GM23338 (cell line): ENCODE measurements around the gene ADA.
A peak's percentile ranks its signal among the peaks of the same experiment; 100 is the strongest.

Experiments
- POLR2AphosphoS5 ChIP-seq: IDR thresholded peaks from 2 replicates; pipeline ENCODE4 v1.6.1; 2016; ENCODE audit warnings: antibody characterized with exemption, low read depth
- TF ChIP-seq, protein P1 (sequence below), 2 experiments: fragments of 200-600 bp in 1 of 2; sonication (generic) in 1 of 2; conservative IDR thresholded peaks; 2 replicates each; pipeline versions ENCODE4 v1.5.1 to v1.6.1; 2016 to 2017; ENCODE audit warnings: antibody characterized with exemption in 2 of 2, low read depth in 2 of 2, mild to moderate bottlenecking in 2 of 2, moderate library complexity in 1 of 2

DNA sequence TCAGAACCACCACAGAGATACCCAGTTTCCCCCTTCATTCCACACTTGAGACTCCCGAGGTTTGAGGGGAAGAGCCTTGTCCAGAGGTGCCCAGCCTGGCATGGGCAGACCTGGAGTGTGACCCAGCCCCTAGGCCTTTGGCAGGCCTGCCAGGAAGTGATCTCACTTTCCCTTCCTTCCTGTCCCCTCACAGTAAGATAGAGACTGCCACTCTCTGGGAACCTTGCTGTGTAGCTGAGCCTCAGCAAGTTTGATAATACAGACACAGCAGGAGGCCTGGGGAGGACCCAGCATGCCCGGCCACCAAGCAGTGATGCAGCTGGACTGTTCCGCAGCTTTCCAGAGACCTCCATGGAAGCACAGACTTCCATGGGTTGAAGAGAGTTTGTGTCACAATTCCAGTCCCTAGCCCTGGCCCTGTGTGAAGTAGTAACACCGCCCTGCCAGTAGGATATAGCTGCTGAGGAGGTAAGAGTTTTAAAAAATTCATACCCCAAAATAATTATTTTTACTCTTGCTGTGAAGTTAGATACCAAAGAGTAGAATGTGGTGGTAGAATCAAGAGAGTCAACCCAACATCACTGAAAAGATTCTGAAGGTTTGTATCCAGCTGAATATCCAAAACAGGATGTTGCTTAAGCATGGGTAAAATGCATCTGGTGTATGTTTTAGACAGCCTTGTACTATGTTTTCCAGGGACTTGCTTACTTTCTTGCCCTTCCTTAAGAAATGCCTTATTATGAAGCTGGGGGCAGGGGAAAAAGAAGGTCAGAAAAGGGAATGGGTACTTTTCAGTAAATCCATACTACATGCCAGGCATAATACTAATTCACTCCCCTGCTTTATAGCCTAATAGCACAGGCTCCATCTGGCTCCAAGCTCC lies 52.8 kb downstream of the ADA start:
- TF ChIP-seq, protein P1, sequence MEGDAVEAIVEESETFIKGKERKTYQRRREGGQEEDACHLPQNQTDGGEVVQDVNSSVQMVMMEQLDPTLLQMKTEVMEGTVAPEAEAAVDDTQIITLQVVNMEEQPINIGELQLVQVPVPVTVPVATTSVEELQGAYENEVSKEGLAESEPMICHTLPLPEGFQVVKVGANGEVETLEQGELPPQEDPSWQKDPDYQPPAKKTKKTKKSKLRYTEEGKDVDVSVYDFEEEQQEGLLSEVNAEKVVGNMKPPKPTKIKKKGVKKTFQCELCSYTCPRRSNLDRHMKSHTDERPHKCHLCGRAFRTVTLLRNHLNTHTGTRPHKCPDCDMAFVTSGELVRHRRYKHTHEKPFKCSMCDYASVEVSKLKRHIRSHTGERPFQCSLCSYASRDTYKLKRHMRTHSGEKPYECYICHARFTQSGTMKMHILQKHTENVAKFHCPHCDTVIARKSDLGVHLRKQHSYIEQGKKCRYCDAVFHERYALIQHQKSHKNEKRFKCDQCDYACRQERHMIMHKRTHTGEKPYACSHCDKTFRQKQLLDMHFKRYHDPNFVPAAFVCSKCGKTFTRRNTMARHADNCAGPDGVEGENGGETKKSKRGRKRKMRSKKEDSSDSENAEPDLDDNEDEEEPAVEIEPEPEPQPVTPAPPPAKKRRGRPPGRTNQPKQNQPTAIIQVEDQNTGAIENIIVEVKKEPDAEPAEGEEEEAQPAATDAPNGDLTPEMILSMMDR (conservative IDR thresholded peaks at IDR 0.05; ENCODE audit: low read depth in 2 of 2), result peak in 1 of 2 experiments; percentile 20; a peak in 1 of 4 replicates
- TF ChIP-seq POLR2AphosphoS5, result no peak
